Mesendoderm (in vitro differentiated cells): ENCODE data around the gene GALNT9.

Experiments used
- DNase-seq: peaks from one replicate; pipeline ENCODE4 v3.0.0; 2013
- H2AK5ac ChIP-seq: 2 replicates; pipeline ENCODE4 v1.6.1; 2013; ENCODE audit warnings: low read length, inconsistent platforms
- H2BK120ac ChIP-seq: 2 replicates; pipeline ENCODE4 v1.6.1; 2013; ENCODE audit warnings: low read depth, mild to moderate bottlenecking, low read length, moderate library complexity, mixed read lengths
- H2BK15ac ChIP-seq: replicated peaks from 2 replicates; pipeline ENCODE4 v1.6.1; 2013; ENCODE audit warnings: low read depth, mild to moderate bottlenecking, moderate library complexity
- H2BK5ac ChIP-seq: 2 replicates; pipeline ENCODE4 v1.6.1; 2013; ENCODE audit warnings: low read length, inconsistent platforms
- H3K18ac ChIP-seq: 2 replicates; pipeline ENCODE4 v1.6.1; 2013; ENCODE audit warnings: mild to moderate bottlenecking, low read length, mixed read lengths
- H3K23ac ChIP-seq: one replicate; pipeline ENCODE4 v1.6.1; 2013; ENCODE audit warnings: low read length
- H3K27ac ChIP-seq: 2 replicates; pipeline ENCODE4 v1.5.1; 2013; ENCODE audit warnings: low read depth, mild to moderate bottlenecking, inconsistent platforms, low read length, moderate library complexity
- H3K27me3 ChIP-seq: 2 replicates; pipeline ENCODE4 v1.6.1; 2013; ENCODE audit warnings: low read length, control low read depth, mild to moderate bottlenecking, inconsistent platforms; ENCODE audit not compliant: insufficient read depth, poor library complexity
- H3K36me3 ChIP-seq: 2 replicates; pipeline ENCODE4 v1.6.1; 2013; ENCODE audit warnings: low read length, inconsistent platforms; ENCODE audit not compliant: control insufficient read depth, insufficient read depth
- H3K4ac ChIP-seq: one replicate; pipeline ENCODE4 v1.6.1; 2013; ENCODE audit warnings: low read depth, mild to moderate bottlenecking, low read length, moderate library complexity
- H3K4me1 ChIP-seq: 2 replicates; pipeline ENCODE4 v1.6.1; 2013; ENCODE audit warnings: low read depth, low read length, inconsistent platforms; ENCODE audit not compliant: control insufficient read depth
- H3K4me2 ChIP-seq: 2 replicates; pipeline ENCODE4 v1.6.1; 2013; ENCODE audit warnings: low read length
- H3K4me3 ChIP-seq: 2 replicates; pipeline ENCODE4 v1.5.1; 2013; ENCODE audit warnings: mild to moderate bottlenecking, low read length
- H3K56ac ChIP-seq: one replicate; pipeline ENCODE4 v1.6.1; 2013; ENCODE audit warnings: low read length
- H3K79me1 ChIP-seq: 2 replicates; pipeline ENCODE4 v1.6.1; 2013; ENCODE audit warnings: low read length, inconsistent platforms
- H3K79me2 ChIP-seq: 2 replicates; pipeline ENCODE4 v1.6.1; 2013; ENCODE audit warnings: mild to moderate bottlenecking, low read length; ENCODE audit not compliant: control insufficient read depth, insufficient read depth
- H3K9ac ChIP-seq: 2 replicates; pipeline ENCODE4 v1.6.1; 2013; ENCODE audit warnings: low read length, inconsistent platforms
- H4K5ac ChIP-seq: one replicate; pipeline ENCODE4 v1.6.1; 2013; ENCODE audit warnings: low read length
- H4K8ac ChIP-seq: one replicate; pipeline ENCODE4 v1.6.1; 2013; ENCODE audit warnings: low read depth, mild to moderate bottlenecking, control low read depth, low read length, moderate library complexity
- WGBS: extraction: QIAGEN DNeasy Blood & Tissue Kit; methylation state at CpG from one replicate; pipeline ENCODE4 v1.1.7; 2013; ENCODE audit warnings: low lambda C conversion rate, missing lambda C conversion rate; ENCODE audit not compliant: insufficient coverage; ENCODE audit errors: extremely low coverage; 5-methylcytosine and 5-hydroxymethylcytosine counted together

Gene GALNT9

DNA sequence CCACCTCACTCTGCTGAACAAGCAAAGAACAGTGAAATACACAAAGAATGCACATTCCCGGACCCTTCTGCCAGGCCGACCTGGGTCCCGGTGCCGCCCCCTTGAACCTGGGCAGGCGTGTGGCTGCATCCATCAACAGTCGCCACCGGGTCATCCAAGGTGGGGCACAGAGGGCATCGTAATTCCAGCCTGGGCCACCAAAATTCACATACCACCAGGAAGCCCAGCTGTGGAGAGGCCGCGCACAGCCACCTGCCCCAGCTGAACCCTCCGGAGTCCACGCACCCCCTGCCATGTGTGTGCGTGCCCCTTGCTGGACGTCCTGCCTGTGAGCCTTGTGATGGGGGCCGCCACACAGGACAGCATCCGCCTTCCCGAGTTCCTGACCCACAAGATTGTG lies 99.5 kb downstream of the GALNT9 start:
- no peak overlapping the region for H2BK120ac ChIP-seq
- H3K79me1 ChIP-seq = no peaks in the 10 kb centered on the region
- H4K5ac ChIP-seq = no peak overlapping the region
- no peak overlapping the region for H3K56ac ChIP-seq
- no peaks in the 10 kb centered on the region for H3K36me3 ChIP-seq
- H2AK5ac ChIP-seq = no peak overlapping the region
- H2BK5ac ChIP-seq = no peak overlapping the region
- no peak overlapping the region for H2BK15ac ChIP-seq
- no peaks in the 10 kb centered on the region for H3K4me1 ChIP-seq
- H3K4ac ChIP-seq = no peak overlapping the region
- DNase-seq = no peak
- H3K9ac ChIP-seq = no peak overlapping the region
- no CpG with 5 or more reads among the region's 17 CpGs for WGBS
- H3K23ac ChIP-seq = no peak overlapping the region
- H3K27ac ChIP-seq = no peak overlapping the region
- H3K18ac ChIP-seq = no peak overlapping the region
- H3K27me3 ChIP-seq = no peaks in the 10 kb centered on the region
- no peaks in the 10 kb centered on the region for H3K79me2 ChIP-seq
- no peak overlapping the region for H3K4me3 ChIP-seq
- no peak overlapping the region for H3K4me2 ChIP-seq
- H4K8ac ChIP-seq = no peak overlapping the region

DNA sequence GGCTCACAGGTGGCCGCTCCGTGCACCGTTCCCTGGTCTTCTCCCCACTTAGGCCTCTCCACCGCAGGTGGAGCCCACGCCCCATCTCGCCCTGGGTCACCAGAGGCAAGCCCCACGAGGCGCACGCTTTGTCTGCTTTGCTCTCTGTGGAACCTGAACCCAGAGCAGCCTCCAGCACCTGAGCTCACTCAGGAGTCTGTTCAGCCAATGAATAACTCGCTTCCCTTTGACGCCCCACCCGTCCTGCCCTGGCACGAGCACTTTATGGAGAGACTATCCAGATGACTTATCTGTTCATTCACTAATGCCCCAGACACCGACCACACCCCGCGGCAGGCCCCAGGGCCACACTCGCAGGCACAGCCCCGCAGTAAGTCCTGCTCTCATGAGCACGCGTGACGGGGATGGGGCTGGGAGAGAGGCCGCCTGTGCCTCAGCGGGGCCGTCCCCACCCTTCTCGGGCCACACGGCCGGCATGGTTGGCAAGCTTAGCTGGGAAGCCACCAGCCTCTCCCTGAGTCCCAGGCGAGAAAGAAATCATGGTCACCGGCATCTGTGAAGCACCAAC lies 100.1 kb downstream of the GALNT9 start:
- no peak overlapping the region for H3K56ac ChIP-seq
- no peaks in the 10 kb centered on the region for H3K27me3 ChIP-seq
- no peak overlapping the region for H2BK15ac ChIP-seq
- H3K36me3 ChIP-seq = no peaks in the 10 kb centered on the region
- H2BK120ac ChIP-seq = no peak overlapping the region
- H3K4me3 ChIP-seq = no peak overlapping the region
- H3K9ac ChIP-seq = no peak overlapping the region
- no peak overlapping the region for H2AK5ac ChIP-seq
- H2BK5ac ChIP-seq = no peak overlapping the region
- no peak overlapping the region for H3K23ac ChIP-seq
- no peak for DNase-seq
- H3K4me1 ChIP-seq = no peaks in the 10 kb centered on the region
- H3K27ac ChIP-seq = no peak overlapping the region
- no CpG with 5 or more reads among the region's 29 CpGs for WGBS
- H4K8ac ChIP-seq = no peak overlapping the region
- no peaks in the 10 kb centered on the region for H3K79me1 ChIP-seq
- H3K79me2 ChIP-seq = no peaks in the 10 kb centered on the region
- H3K4me2 ChIP-seq = no peak overlapping the region
- H3K18ac ChIP-seq = no peak overlapping the region
- no peak overlapping the region for H3K4ac ChIP-seq
- H4K5ac ChIP-seq = no peak overlapping the region

GRCh38 chr12:132228476-132229192 lies 100.8 kb downstream of the GALNT9 start:
- Histone ChIP-seq H2BK15ac (no peak overlapping the region), H3K4ac (no peak overlapping the region), H3K18ac (no peak overlapping the region), H3K56ac (no peak overlapping the region), H4K5ac (no peak overlapping the region), H2BK5ac (no peak overlapping the region), H3K4me1 (no peaks in the 10 kb centered on the region), H3K27me3 (no peaks in the 10 kb centered on the region), H3K4me3 (no peak overlapping the region), H3K27ac (no peak overlapping the region), H2BK120ac (no peak overlapping the region), H3K4me2 (no peak overlapping the region), H3K9ac (no peak overlapping the region), H2AK5ac (no peak overlapping the region), H4K8ac (no peak overlapping the region), H3K79me2 (no peaks in the 10 kb centered on the region), H3K23ac (no peak overlapping the region), H3K79me1 (no peaks in the 10 kb centered on the region), H3K36me3 (no peaks in the 10 kb centered on the region)
- no peak for DNase-seq
- no CpG with 5 or more reads among the region's 28 CpGs for WGBS

GRCh38 chr12:132227782-132228475 lies 101.5 kb downstream of the GALNT9 start:
- H2BK15ac ChIP-seq = no peak overlapping the region
- no peak overlapping the region for H4K5ac ChIP-seq
- no peak overlapping the region for H3K23ac ChIP-seq
- H2AK5ac ChIP-seq = no peak overlapping the region
- no peaks in the 10 kb centered on the region for H3K36me3 ChIP-seq
- no peak overlapping the region for H2BK120ac ChIP-seq
- H3K4ac ChIP-seq = no peak overlapping the region
- no peak for DNase-seq
- H3K9ac ChIP-seq = no peak overlapping the region
- H2BK5ac ChIP-seq = no peak overlapping the region
- no peaks in the 10 kb centered on the region for H3K79me1 ChIP-seq
- H3K4me1 ChIP-seq = no peaks in the 10 kb centered on the region
- no peak overlapping the region for H3K4me2 ChIP-seq
- no peak overlapping the region for H3K56ac ChIP-seq
- no peak overlapping the region for H3K27ac ChIP-seq
- WGBS = no CpG with 5 or more reads among the region's 26 CpGs
- H3K4me3 ChIP-seq = no peak overlapping the region
- H4K8ac ChIP-seq = no peak overlapping the region
- H3K79me2 ChIP-seq = no peaks in the 10 kb centered on the region
- H3K27me3 ChIP-seq = no peaks in the 10 kb centered on the region
- no peak overlapping the region for H3K18ac ChIP-seq

DNA sequence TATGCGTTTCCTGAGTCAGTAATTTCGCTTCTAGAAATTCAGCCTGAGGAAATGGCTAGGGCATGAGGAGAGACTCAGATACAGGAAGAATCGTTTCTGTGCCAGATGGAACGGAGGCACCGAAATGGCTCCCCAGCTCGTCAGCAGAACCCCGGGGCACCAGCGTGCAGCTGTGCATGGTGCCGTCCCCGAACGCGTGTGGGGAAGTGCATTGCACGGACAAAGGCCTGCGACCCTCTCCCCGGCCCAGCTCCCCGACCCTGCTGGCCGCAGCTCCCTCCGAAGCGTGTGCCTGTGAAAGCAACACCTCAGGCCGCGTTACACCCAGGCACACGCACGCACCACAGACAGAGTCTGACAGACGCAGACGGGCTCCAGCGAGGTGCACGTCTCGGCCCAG lies 102.3 kb downstream of the GALNT9 start:
- H3K4me1 ChIP-seq = no peaks in the 10 kb centered on the region
- no peaks in the 10 kb centered on the region for H3K79me2 ChIP-seq
- no peak overlapping the region for H2BK120ac ChIP-seq
- DNase-seq = no peak
- no peak overlapping the region for H3K4ac ChIP-seq
- H3K36me3 ChIP-seq = no peaks in the 10 kb centered on the region
- H3K56ac ChIP-seq = no peak overlapping the region
- no peak overlapping the region for H3K4me2 ChIP-seq
- no peak overlapping the region for H3K9ac ChIP-seq
- H3K27ac ChIP-seq = no peak overlapping the region
- no peak overlapping the region for H3K23ac ChIP-seq
- no peak overlapping the region for H2BK15ac ChIP-seq
- no peak overlapping the region for H2AK5ac ChIP-seq
- H3K27me3 ChIP-seq = no peaks in the 10 kb centered on the region
- H3K4me3 ChIP-seq = no peak overlapping the region
- WGBS = no CpG with 5 or more reads among the region's 28 CpGs
- H4K8ac ChIP-seq = no peak overlapping the region
- H3K79me1 ChIP-seq = no peaks in the 10 kb centered on the region
- no peak overlapping the region for H3K18ac ChIP-seq
- no peak overlapping the region for H2BK5ac ChIP-seq
- H4K5ac ChIP-seq = no peak overlapping the region
